ENCODE data around the gene NRAP. TPM values are rescaled to one million over a fixed set of nuclear protein-coding genes. Genes with fewer than 3 reads are reported as not detected.

The NRAP gene
- total RNA-seq, 2 donors from 2014 or later, result 229 to 610 TPM

DNA sequence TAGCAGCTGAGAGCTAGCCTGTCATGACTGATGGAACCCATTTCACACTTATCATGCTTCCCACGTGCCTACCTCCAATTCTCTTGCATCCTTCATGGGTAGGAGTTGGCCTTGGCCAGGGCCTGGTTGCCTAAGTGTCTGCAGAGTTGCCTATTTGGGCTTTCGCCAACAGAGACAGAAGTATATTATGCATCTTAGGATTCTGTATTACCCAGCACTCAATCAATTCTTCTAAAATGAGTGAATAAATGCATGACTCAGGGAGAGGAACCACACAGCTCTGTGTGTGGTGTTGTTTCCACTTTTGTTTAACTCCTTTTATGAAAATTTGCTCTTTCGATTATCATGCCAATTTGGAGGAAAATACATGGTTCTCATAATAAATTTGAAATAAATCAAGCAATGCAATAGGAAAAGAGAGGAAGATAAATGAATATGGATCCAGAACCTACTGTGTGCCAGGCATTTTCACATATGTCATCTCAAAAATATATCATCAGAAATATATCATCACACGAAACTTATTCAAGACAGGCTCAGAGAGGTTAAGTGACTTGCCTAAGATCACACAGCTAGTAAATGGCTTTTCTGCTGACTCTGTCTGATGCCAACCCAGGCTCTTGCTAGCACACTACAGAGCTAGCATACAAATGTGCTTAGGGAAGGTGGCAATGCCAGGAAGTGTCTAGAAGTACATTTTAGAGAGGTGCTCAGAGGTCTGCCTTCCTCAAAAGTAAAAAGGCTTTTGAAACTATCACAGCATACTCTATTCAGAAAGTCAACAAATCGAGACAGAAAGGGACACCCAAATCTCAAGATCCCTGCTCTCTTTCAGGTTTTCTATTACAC is 120.5 kb downstream of the NRAP start:
- H3K9me3 ChIP-seq, result no peaks in the 10 kb centered on the region
- no peak overlapping the region for H3K4me3 ChIP-seq
- no peaks in the 10 kb centered on the region for H3K36me3 ChIP-seq
- no peak for TF ChIP-seq CTCF (IDR thresholded peaks at IDR 0.05)
- H3K27ac ChIP-seq, result no peak overlapping the region
- H3K4me1 ChIP-seq, result peaks cover 0 to 13% of the 10 kb centered on the region in 2 donors
- no peak for DNase-seq (ENCODE audit: low spot score)
- no peaks in the 10 kb centered on the region for H3K27me3 ChIP-seq

DNA sequence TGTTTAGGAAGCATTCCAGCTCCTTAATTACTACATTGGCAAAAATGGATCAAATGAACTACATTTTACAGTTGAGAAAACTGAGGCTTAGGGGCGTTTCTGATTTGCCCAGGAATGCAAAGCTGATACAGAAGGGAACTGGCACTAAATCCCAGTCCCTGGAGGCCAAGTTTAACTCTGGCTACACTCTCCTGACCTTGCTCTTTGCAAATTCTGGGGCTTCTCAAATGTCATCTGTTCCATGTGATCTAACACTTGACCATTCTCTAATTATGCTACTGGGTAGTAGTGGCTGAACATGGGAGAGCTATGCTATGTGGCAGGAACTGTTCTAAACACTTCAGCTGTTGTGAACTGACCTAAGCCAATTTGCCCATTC is 122.3 kb downstream of the NRAP start:
- Histone ChIP-seq H3K4me3 (no peak overlapping the region), H3K27ac (no peak overlapping the region)

DNA sequence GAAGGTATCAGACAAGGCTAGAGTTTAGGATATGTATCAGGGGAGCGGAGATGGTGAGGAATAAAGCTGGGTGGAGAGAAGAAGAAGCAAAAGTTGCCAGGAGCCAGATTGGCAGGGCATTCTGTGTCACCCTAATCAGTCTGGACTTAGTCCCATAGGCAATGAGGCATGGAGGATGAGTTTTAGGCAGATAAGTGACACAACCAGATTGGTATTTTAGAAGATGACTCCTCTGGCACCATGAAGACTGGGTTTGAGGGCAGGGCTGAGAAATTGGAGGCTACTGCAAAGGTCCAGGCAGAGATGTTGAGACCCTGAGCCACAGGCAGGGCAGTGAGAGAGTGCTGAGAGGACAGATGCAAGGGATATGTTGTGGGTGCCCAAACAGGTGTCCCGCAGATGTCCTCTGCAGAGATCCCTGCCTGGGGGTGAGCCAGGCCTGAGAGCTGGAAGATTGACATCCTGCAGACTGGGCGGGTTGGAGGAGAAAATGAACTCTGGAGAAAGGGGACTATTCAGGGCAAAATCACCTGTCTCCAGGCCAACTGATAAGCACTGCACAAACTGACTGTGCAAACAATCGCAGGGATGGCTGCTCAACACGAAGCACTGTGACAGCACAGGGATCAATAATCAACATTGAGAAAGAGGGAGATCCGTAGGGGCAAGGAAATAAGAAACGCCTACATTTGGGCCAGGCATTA is 122.8 kb downstream of the NRAP start:
- no peak overlapping the region for H3K4me3 ChIP-seq
- H3K36me3 ChIP-seq, result no peaks in the 10 kb centered on the region
- no peaks in the 10 kb centered on the region for H3K27me3 ChIP-seq
- no peak for DNase-seq (ENCODE audit: low spot score)
- no peak for TF ChIP-seq CTCF (IDR thresholded peaks at IDR 0.05)
- peaks cover 0 to 13% of the 10 kb centered on the region in 2 donors for H3K4me1 ChIP-seq
- no peak overlapping the region for H3K27ac ChIP-seq
- no peaks in the 10 kb centered on the region for H3K9me3 ChIP-seq

More for the DNA sequence above, 122.3 kb downstream of the NRAP start:
- H3K36me3 ChIP-seq, result no peaks in the 10 kb centered on the region
- no peaks in the 10 kb centered on the region for H3K9me3 ChIP-seq
- peaks cover 0 to 13% of the 10 kb centered on the region in 2 donors for H3K4me1 ChIP-seq
- no peaks in the 10 kb centered on the region for H3K27me3 ChIP-seq
- DNase-seq (ENCODE audit: low spot score), result no peak
- TF ChIP-seq CTCF (IDR thresholded peaks at IDR 0.05), result no peak

GRCh38 chr10:113539789-113540188 is 124.1 kb downstream of the NRAP start:
- Histone ChIP-seq H3K4me3 (no peak overlapping the region), H3K27me3 (no peaks in the 10 kb centered on the region), H3K36me3 (no peaks in the 10 kb centered on the region), H3K9me3 (no peaks in the 10 kb centered on the region), H3K27ac (no peak overlapping the region), H3K4me1 (peaks cover 0 to 13% of the 10 kb centered on the region in 2 donors)
- no peak for TF ChIP-seq CTCF (IDR thresholded peaks at IDR 0.05)
- DNase-seq (ENCODE audit: low spot score), result no peak

Other genes with a start within 250 kb of the NRAP start
- not detected for gene HABP2, start 111.0 kb downstream of the NRAP start, total RNA-seq
- gene CASP7, start 15.9 kb upstream of the NRAP start, total RNA-seq, result 1 to 10 TPM; 7.2 to 9.5 TPM
- not detected for gene PLEKHS1, start 87.6 kb upstream of the NRAP start, total RNA-seq
- gene DCLRE1A, start 190.0 kb upstream of the NRAP start, total RNA-seq, result 1 to 10 TPM; 4.9 to 7.4 TPM
- 10 to 100 TPM; 38.6 to 74.8 TPM for gene NHLRC2, start 190.6 kb upstream of the NRAP start, total RNA-seq

Measured in right atrium auricular region (tissue), 2 donors.